Measurements from ENCODE around the gene RNF10. TPM values are rescaled to one million over a fixed set of nuclear protein-coding genes. Genes with fewer than 3 reads are reported as not detected.

Gene RNF10
- polyA plus RNA-seq, 1 of the 3 experiments (the other 2 are of a cell fraction), result 118 TPM

- CTCF ChIA-PET, result interaction anchor here (1.4 kb wide), 1 partner anchor 66 kb away, joined by 3 read pairs; no protein-coding TSS in a partner anchor
- POLR2A ChIA-PET, result interaction anchor here (1.2 kb wide), 1 partner anchor 9 kb away, joined by 4 read pairs; the partner anchor contains the start of gene DYNLL1
Observed at GRCh38 chr12:120504587-120504986, 29.6 kb upstream of the RNF10 start.

GRCh38 chr12:120508537-120508936 is 25.6 kb upstream of the RNF10 start:
- H3K79me2 ChIP-seq (ENCODE audit: insufficient read depth), result no peaks in the 10 kb centered on the region
- H3K27me3 ChIP-seq (ENCODE audit: insufficient read depth), result no peaks in the 10 kb centered on the region
- H4K20me1 ChIP-seq (ENCODE audit: insufficient read depth), result no peaks in the 10 kb centered on the region
- POLR2A ChIA-PET, result no interaction called here
- H2AFZ ChIP-seq (ENCODE audit: low read depth), result no peak overlapping the region
- H3K4me2 ChIP-seq, result no peak overlapping the region
- H3K4me1 ChIP-seq (ENCODE audit: control insufficient read depth in 1 of 2, insufficient read depth in 2 of 2, low read depth in 1 of 2, low read length in 1 of 2), result no peaks in the 10 kb centered on the region
- no peak overlapping the region for H3K4me3 ChIP-seq (ENCODE audit: low read depth in 2 of 2, low read length in 1 of 2)
- CTCF ChIA-PET, result interaction anchor here (1.2 kb wide), 1 partner anchor 12 kb away, joined by 4 read pairs; no protein-coding TSS in a partner anchor
- H3K27ac ChIP-seq (ENCODE audit: low read depth in 2 of 2, low read length in 1 of 2), result no peak overlapping the region
- WGBS (ENCODE audit: low lambda C conversion rate), result 97% methylated on average over 8 of the region's 8 CpGs
- no peak for DNase-seq
- no peaks in the 10 kb centered on the region for H3K9me2 ChIP-seq
- no peak for TF ChIP-seq SIN3A (IDR thresholded peaks at IDR 0.05; ENCODE audit: borderline replicate concordance, low read depth, low read length)
- no peak for TF ChIP-seq GATA2 (CRISPR knock-in tag; IDR thresholded peaks at IDR 0.05)
- TF ChIP-seq TCF12 (IDR thresholded peaks at IDR 0.05), result no peak
- no peak for TF ChIP-seq MEF2A (IDR thresholded peaks at IDR 0.05; ENCODE audit: borderline replicate concordance, low read depth)
- no peak for TF ChIP-seq SMC3 (IDR thresholded peaks at IDR 0.05; ENCODE audit: low read depth, low read length)
- no peak for TF ChIP-seq NFIC (IDR thresholded peaks at IDR 0.05; ENCODE audit: borderline replicate concordance)
- no peak for TF ChIP-seq FOXJ3 (CRISPR knock-in tag; IDR thresholded peaks at IDR 0.05)
- TF ChIP-seq JUND (IDR thresholded peaks at IDR 0.05), result no peak
- TF ChIP-seq, protein P1, sequence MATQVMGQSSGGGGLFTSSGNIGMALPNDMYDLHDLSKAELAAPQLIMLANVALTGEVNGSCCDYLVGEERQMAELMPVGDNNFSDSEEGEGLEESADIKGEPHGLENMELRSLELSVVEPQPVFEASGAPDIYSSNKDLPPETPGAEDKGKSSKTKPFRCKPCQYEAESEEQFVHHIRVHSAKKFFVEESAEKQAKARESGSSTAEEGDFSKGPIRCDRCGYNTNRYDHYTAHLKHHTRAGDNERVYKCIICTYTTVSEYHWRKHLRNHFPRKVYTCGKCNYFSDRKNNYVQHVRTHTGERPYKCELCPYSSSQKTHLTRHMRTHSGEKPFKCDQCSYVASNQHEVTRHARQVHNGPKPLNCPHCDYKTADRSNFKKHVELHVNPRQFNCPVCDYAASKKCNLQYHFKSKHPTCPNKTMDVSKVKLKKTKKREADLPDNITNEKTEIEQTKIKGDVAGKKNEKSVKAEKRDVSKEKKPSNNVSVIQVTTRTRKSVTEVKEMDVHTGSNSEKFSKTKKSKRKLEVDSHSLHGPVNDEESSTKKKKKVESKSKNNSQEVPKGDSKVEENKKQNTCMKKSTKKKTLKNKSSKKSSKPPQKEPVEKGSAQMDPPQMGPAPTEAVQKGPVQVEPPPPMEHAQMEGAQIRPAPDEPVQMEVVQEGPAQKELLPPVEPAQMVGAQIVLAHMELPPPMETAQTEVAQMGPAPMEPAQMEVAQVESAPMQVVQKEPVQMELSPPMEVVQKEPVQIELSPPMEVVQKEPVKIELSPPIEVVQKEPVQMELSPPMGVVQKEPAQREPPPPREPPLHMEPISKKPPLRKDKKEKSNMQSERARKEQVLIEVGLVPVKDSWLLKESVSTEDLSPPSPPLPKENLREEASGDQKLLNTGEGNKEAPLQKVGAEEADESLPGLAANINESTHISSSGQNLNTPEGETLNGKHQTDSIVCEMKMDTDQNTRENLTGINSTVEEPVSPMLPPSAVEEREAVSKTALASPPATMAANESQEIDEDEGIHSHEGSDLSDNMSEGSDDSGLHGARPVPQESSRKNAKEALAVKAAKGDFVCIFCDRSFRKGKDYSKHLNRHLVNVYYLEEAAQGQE (IDR thresholded peaks at IDR 0.05; ENCODE audit: low read depth, low read length), result no peak
- no peak for TF ChIP-seq TEAD4 (IDR thresholded peaks at IDR 0.05; ENCODE audit: borderline replicate concordance, insufficient read depth)
- TF ChIP-seq MXI1 (IDR thresholded peaks at IDR 0.05; ENCODE audit: low read depth, low read length), result no peak
- TF ChIP-seq, protein P2, sequence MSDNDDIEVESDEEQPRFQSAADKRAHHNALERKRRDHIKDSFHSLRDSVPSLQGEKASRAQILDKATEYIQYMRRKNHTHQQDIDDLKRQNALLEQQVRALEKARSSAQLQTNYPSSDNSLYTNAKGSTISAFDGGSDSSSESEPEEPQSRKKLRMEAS (IDR thresholded peaks at IDR 0.05; ENCODE audit: low read depth), result no peak
- no peak for TF ChIP-seq FOSL2 (IDR thresholded peaks at IDR 0.05; ENCODE audit: borderline replicate concordance, low read depth)
- no peak for TF ChIP-seq CHD2 (IDR thresholded peaks at IDR 0.05; ENCODE audit: low read length, partially characterized antibody)
- TF ChIP-seq RAD21 (IDR thresholded peaks at IDR 0.05; ENCODE audit: low read length), result no peak
- no peak for TF ChIP-seq RCOR1 (IDR thresholded peaks at IDR 0.05; ENCODE audit: low read length)
- H3F3A ChIP-seq (replicated peaks; ENCODE audit: insufficient read depth), result peaks cover 4% of the 10 kb centered on the region
- peaks cover 15 to 17% of the 10 kb centered on the region in 2 experiments for H3K36me3 ChIP-seq (replicated peaks in 1 of 2; ENCODE audit: control insufficient read depth in 1 of 2, insufficient read depth in 2 of 2, low read length in 1 of 2)
- H3K9me3 ChIP-seq, result no peaks in the 10 kb centered on the region
- H3K9ac ChIP-seq, result no peak overlapping the region

More at GRCh38 chr12:120504587-120504986, 29.6 kb upstream of the RNF10 start:
- no peak for DNase-seq
- Histone ChIP-seq H3K36me3 (replicated peaks in 1 of 2; ENCODE audit: control insufficient read depth in 1 of 2, insufficient read depth in 2 of 2, low read length in 1 of 2) (peaks cover 21 to 22% of the 10 kb centered on the region in 2 experiments), H3K9me3 (no peaks in the 10 kb centered on the region), H3K4me1 (ENCODE audit: control insufficient read depth in 1 of 2, insufficient read depth in 2 of 2, low read depth in 1 of 2, low read length in 1 of 2) (no peaks in the 10 kb centered on the region), H3K79me2 (ENCODE audit: insufficient read depth) (no peaks in the 10 kb centered on the region), H3K4me3 (ENCODE audit: low read depth in 2 of 2, low read length in 1 of 2) (no peak overlapping the region), H3K9me2 (no peaks in the 10 kb centered on the region), H3F3A (replicated peaks; ENCODE audit: insufficient read depth) (peaks cover 18% of the 10 kb centered on the region), H3K9ac (no peak overlapping the region), H3K4me2 (no peak overlapping the region), H4K20me1 (ENCODE audit: insufficient read depth) (no peaks in the 10 kb centered on the region), H3K27ac (ENCODE audit: low read depth in 2 of 2, low read length in 1 of 2) (no peak overlapping the region), H3K27me3 (ENCODE audit: insufficient read depth) (no peaks in the 10 kb centered on the region), H2AFZ (ENCODE audit: low read depth) (no peak overlapping the region)
- 83% methylated on average over 4 of the region's 4 CpGs for WGBS (ENCODE audit: low lambda C conversion rate)
- TF ChIP-seq RCOR1 (IDR thresholded peaks at IDR 0.05; ENCODE audit: low read length) (no peak), RFX5 (IDR thresholded peaks at IDR 0.05; ENCODE audit: low read length) (no peak), EP300 (IDR thresholded peaks at IDR 0.05; ENCODE audit: borderline replicate concordance in 1 of 2, low read depth in 1 of 2, low read length in 1 of 2) (no peak), POLR2AphosphoS5 (IDR thresholded peaks at IDR 0.05; ENCODE audit: low read depth, low read length) (no peak), SMC3 (IDR thresholded peaks at IDR 0.05; ENCODE audit: low read depth, low read length) (no peak), NFIC (IDR thresholded peaks at IDR 0.05; ENCODE audit: borderline replicate concordance) (no peak)

Measured in SK-N-SH (cell line).